Measurements from ENCODE around the gene TNS3.

DNA sequence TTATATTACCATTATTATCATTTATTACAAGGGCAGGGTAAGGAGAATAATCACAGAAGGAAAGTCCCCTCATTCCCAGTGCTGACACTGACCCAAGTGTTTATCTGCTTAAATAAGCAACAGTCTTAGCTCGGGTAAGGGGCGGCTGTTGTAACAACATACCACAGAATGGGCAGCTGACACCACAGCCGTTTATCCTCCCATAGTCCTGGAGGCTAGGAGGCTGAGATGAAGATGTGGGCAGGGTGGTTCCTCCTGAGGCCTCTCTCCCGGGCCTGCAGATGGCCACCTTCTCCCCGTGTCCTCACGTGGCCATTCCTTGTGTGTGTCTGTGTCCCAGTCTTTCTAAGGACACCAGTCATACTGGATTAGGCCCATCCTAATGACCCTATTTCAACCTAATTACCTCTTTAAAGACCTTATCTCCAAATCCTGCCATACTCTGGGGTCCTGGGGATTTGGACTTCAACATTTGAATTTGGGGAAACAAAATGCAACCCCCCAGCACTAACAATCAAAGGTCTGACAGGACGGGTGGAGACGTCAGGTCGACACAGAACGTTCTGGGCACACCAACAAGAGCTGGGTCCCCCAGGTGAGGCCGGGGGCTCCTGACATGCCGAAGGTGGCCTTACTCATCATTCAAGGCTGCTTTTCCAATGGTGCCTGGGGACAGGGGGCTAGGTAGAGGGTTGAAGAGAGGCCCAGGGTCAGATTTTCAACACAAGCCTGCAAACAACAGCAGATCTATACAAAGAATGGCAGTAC is 93.5 kb downstream of the TNS3 start:
- TF ChIP-seq, protein P1, sequence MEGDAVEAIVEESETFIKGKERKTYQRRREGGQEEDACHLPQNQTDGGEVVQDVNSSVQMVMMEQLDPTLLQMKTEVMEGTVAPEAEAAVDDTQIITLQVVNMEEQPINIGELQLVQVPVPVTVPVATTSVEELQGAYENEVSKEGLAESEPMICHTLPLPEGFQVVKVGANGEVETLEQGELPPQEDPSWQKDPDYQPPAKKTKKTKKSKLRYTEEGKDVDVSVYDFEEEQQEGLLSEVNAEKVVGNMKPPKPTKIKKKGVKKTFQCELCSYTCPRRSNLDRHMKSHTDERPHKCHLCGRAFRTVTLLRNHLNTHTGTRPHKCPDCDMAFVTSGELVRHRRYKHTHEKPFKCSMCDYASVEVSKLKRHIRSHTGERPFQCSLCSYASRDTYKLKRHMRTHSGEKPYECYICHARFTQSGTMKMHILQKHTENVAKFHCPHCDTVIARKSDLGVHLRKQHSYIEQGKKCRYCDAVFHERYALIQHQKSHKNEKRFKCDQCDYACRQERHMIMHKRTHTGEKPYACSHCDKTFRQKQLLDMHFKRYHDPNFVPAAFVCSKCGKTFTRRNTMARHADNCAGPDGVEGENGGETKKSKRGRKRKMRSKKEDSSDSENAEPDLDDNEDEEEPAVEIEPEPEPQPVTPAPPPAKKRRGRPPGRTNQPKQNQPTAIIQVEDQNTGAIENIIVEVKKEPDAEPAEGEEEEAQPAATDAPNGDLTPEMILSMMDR (IDR thresholded peaks at IDR 0.05), result no peak
- no peak for TF ChIP-seq EZH2 (IDR thresholded peaks at IDR 0.05; ENCODE audit: borderline replicate concordance, insufficient read depth, low read depth, low read length, poor library complexity, severe bottlenecking)

Measured in B cell (primary cell).